Amygdala (tissue), 56 donors: Measurements from ENCODE around the gene ARHGAP25.

ENCODE experiments used
- DNase-seq, 56 donors: peaks; one replicate each; lab custom pipeline; 2025; lab: John Stamatoyannopoulos, UW

Gene ARHGAP25

GRCh38 chr2:68764041-68764805, 29.6 kb downstream of the ARHGAP25 start:
- DNase-seq, result no peak

DNA sequence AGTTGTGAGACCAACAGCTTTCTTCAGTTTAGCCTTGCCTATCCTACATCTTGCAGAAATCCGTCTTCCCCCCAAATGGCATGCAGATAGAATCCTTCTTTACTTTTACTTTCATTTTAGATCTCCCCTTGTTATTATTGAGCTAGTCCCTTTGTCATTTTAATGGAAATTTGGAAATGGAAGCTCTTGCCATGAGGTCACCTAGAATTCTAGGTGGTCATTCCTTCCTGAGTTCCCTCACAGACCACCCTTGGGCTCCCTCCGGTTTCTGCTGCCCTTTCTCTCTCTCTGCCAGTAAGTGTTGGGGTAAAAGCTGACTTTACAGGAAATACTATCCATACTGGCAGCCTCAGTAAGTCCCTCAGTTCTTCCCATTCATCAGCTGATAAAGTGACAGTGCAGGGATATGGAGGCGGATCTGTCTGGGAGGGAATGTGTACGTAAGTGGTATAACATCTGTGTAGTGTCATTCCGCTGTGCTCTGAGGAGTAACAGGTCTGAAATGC, 30.2 kb downstream of the ARHGAP25 start:
- no peak for DNase-seq

- no peak for DNase-seq
Observed at GRCh38 chr2:68765739-68766375, 31.2 kb downstream of the ARHGAP25 start.

- DNase-seq, result peak in 4 of 56 donors; percentile 1 to 16 (median 12)
Observed at GRCh38 chr2:68766376-68766845, 31.8 kb downstream of the ARHGAP25 start.

DNA sequence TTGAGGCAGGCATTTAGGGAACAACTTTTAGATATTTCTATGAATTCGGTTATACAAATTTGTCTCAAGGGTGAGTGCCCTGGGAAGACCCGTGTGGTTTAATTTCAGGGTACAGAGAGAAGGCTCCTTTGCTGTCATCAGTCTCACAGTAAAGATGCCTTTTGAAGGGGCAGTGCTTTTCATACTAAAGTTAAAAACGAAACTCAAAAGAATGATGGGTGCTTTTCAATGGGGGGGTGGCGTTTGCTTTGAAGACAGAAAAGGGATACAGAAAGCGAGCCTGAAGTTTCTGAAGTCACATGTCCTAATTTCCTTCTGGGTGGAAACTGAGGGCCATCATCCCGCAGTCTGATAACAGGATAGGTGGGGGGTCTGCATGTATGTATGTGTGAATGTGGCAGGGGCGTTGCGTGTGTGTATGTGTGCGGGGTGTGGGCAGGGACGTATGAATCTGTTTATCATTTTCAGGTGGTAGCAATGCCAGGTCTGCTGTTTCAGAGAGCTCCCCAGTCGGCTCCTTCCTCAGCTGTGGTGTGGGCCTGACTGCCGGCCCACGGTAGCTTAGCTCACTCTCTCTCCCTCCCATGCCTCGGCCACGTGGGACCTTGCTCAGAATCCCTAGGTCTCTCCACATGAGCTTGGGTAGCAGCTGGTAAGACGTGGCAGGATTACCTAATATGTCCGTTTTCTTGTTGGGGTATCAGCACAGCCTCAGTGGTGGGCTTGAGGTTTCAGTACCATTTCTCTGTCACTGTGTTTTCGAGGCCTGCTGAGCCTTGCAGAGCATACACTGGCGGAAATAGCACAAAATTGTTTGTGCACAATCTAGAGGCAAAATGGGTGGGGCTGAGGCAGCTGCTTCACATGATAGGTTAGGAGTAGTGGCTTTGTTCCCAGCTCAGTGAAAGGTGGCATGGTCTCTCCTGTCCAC, 32.7 kb downstream of the ARHGAP25 start:
- peak in 3 of 56 donors; percentile 1 to 5 (median 2) for DNase-seq

GRCh38 chr2:68767996-68768395, 33.4 kb downstream of the ARHGAP25 start:
- no peak for DNase-seq

DNA sequence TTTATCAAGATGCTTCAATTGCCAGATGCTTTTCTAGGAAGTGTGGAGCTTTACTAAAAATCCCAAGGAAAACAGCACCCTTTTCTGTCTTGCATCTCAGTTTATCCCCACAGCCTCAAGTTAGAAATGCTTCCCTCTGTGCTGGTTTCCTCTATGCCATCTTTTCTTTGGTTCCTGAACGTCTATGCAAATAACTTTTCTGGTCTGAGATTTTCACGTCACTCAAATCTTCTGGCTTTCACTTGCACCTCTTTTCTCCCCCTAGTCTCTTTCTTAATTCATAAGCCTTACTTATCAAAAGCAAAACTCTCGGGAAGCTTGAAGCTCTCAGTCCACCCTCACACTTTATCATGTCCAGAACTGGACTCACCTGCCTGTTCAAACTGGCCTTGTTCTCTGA, 33.9 kb downstream of the ARHGAP25 start:
- no peak for DNase-seq

- no peak for DNase-seq
Observed at GRCh38 chr2:68768951-68769350, 34.3 kb downstream of the ARHGAP25 start.

DNA sequence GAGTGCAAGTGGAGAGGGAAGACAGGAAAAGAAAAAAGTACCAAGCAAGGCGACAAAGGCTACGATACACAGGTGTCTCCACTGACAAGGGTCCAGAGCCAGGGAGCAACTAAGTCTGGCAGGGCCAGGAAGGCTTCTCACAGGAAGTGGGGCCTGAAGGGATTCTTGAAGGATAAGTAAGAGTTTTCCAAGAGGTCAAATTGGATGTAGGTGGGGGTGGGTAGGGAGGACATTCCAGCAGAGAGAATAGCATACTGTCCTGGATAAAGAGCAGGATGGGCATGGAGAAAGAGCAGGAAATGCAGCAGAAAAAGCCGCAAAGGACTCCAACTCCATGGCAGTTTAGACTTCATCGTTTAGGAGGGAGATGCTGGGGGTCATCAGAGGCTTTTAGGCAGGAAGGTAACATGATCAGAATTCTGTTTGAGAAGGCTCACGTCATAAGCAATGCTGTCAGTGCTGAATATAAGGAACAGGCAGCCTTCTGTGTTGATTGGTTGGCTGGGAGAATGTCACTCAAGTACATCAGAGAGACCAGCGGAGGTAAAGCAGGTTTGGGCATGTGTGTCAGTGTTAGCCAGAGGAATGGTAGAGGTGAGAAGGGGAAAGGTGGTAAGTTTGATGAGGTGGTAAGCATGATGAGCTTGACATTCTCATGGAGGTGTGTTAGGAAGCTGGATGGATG, 35.1 kb downstream of the ARHGAP25 start:
- DNase-seq, result no peak

DNA sequence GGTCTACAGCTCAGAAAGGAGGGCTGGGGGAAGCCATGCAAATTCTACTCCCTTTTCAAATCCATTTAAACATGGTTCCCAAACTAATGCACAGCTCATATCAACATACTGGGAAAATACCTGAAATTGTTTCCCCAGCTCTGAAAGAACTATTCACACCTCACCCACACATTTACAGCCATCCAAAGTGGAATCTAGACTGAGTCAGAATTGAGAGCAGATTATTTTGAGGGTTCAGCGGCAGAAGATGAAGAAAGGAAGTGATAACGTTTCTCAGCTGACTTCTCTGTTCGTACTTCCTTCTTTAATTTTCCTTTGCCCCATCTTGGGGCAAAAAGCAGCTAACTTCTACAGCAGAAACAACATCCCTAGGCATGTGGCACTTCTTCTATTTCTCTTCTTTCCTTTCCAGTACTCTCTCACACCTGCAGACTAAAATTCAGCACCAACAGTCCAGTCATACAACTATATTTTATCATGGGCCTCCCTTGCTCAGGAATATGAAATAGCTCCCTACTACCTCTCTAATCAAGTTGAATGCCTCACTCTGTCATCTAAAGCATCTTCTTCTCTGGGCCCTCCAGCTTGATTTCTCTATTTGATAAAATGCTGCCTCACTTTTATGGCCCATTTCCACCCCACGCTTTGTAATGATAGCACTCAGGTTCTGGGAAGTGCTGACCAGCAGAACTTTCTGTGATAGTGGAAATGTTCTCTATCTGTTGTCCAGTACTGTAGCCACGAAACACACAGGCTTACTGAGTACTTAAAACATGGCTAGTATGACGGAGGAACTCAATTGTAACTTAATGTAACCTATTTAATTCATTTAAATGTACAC, 35.9 kb downstream of the ARHGAP25 start:
- DNase-seq, result no peak

- DNase-seq, result no peak
Observed at GRCh38 chr2:68771211-68771751, 36.7 kb downstream of the ARHGAP25 start.

GRCh38 chr2:68772109-68772508, 37.5 kb downstream of the ARHGAP25 start:
- no peak for DNase-seq

- peak in 33 of 56 donors; percentile 7 to 68 (median 28) for DNase-seq
Observed at GRCh38 chr2:68774569-68775271, 40.1 kb downstream of the ARHGAP25 start.

DNA sequence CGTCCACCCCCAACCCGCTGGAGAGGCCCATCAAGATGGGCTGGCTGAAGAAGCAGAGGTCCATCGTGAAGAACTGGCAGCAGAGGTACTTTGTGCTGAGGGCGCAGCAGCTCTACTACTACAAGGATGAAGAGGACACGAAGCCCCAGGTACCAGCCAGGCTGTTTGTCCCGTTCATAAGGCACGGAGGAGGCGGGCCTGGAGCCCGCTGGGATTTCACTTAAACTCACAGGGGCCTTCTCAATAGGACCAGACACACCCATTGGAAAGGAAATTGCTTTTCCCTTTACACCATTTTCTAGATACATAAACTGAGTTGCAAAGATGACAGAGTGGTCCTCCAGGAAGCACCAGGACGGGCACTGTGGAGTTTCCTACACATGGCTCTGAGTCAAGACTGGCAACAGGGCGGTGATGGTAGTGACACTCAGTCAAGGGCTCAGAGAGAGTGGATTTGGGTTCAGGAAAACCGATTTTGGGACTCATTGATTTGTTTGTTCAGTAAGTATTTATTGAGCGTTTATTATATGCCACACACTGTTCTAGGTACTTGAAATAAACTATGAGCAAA, 40.7 kb downstream of the ARHGAP25 start:
- DNase-seq, result no peak

DNA sequence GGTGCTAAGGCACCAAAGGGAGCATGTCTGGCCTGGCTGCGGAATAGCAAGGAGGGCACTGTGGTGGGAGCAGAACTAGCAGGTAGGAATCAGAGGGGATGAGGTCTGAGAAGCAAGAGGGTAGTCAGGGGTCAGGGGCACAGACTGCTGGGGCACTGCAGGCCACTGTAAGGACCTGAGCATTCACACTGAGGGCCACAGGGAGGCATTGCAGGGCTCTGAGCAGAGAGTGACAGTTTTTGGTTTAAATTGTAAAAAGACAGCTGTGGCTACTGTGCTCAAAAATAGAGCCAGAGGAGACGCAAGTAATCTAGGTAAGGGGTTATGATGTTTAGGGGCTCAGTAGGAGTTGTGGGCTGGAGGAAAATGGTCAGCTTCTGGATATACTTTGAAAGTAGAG, 41.5 kb downstream of the ARHGAP25 start:
- no peak for DNase-seq

DNA sequence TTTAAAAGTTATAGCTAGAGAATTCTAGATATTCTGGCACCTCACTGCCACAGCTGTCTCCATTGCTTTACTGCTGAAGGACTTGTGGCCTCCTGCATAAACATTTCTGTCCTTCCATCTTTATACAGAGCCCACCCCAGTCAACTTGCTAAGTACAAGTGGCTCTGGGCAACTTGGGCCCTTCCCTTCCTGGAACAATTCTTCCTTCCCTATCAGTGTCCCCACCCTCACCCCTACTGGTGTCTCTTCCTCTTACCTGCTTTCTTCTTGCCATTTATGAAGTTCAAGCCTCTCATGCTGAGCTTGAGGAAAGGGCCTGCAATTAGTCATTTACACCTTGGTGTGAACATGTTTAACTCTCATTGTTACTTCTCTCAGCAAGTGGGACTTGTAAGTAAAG, 45.0 kb downstream of the ARHGAP25 start:
- no peak for DNase-seq

DNA sequence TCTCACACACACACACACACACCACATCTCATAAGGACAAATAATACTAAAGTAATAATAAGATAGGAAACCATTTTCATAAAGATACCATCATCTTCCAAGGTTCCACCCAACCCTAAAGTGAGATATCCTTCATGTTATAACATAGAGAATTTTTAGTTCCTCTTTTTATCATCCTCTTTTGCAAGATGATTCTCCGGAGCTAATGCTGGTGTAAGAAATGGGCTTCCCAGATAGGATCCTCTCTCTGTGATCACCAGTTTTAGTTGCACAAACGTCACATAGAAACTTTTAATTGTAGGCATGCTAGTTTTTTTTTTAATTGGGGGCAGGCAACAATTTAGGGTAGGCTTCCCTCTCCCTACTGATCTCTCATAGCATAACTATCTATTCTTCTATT, 49.6 kb downstream of the ARHGAP25 start:
- DNase-seq, result no peak

DNA sequence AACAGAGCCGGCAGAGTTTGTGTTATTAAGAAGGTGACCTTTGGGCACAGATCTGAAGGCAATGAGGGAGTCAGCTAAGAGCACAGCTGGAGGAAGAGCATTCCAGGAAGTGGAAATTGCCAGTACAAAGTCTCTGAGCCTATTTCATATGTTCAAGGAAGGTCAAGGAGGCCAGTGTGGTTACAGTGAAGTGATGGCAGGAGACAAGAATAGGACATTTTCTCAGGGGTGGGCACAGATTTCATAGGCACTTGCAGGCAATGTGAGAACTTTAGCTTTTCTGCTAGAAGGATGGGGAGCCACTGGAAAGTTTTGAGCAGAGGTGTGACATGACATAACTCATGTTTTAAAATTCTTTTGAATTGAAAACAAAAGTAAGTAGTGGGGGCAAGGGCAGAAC, 50.3 kb downstream of the ARHGAP25 start:
- no peak for DNase-seq
